Cardiac muscle cell (in vitro differentiated cells and primary cell): ENCODE results near the gene GPC5. TPM values are rescaled to one million over a fixed set of nuclear protein-coding genes. Genes with fewer than 3 reads are reported as not detected.

Experiments used
- DNase-seq, 2 donors: peaks; one replicate each; pipeline versions ENCODE4 v3.0.0 to v3.0.0-alpha.2; 2010 to 2017; ENCODE audit warnings: low read depth in 1 of 2, low spot score in 1 of 2
- H3K27ac ChIP-seq: fragments of 200-600 bp; sonication (generic); 2 replicates; pipeline ENCODE4 v1.5.1; 2016
- H3K27me3 ChIP-seq: fragments of 200-600 bp; sonication (generic); 2 replicates; pipeline ENCODE4 v1.6.0; 2016; ENCODE audit warnings: control low read depth
- H3K36me3 ChIP-seq: fragments of 200-600 bp; sonication (generic); 2 replicates; pipeline ENCODE4 v1.5.1; 2016; ENCODE audit warnings: control low read depth
- H3K4me1 ChIP-seq: fragments of 200-600 bp; sonication (generic); 2 replicates; pipeline ENCODE4 v1.8.1; 2017; ENCODE audit warnings: low read depth, mild to moderate bottlenecking, mixed run types
- H3K4me3 ChIP-seq: fragments of 200-600 bp; sonication (generic); 2 replicates; pipeline ENCODE4 v1.5.1; 2016; ENCODE audit warnings: mild to moderate bottlenecking
- H3K9me3 ChIP-seq: fragments of 200-600 bp; sonication (generic); 2 replicates; pipeline ENCODE4 v1.5.1; 2017; ENCODE audit warnings: low read depth, mild to moderate bottlenecking, control low read depth
- CTCF ChIP-seq: IDR thresholded peaks from 2 replicates; pipeline ENCODE4 v1.5.1; 2012; ENCODE audit warnings: low read depth, mild to moderate bottlenecking, low read length
- polyA plus RNA-seq: library from polyadenylated mRNA; unstranded; fragments of >200 nt; fragmentation: Nextera tagmentation; extraction: Ambion mirVana; gene quantifications from 2 replicates; pipeline ENCODE4 v1.2.1, GENCODE V29; 2016
- total RNA-seq: library from RNA; depleted of rRNA; stranded (reverse); fragments of >200 nt; gene quantifications from 2 replicates; pipeline ENCODE4 v1.2.3, GENCODE V29; 2016

The GPC5 gene
- total and polyA plus RNA-seq, 2 experiments from 2014 or later = 0.97 to 3.3 TPM

- DNase-seq = no peak
- Histone ChIP-seq H3K4me3 (no peak overlapping the region), H3K27ac (peak overlapping the region; percentile 51), H3K4me1 (peaks cover 10% of the 10 kb centered on the region), H3K27me3 (no peaks in the 10 kb centered on the region), H3K9me3 (no peaks in the 10 kb centered on the region), H3K36me3 (no peaks in the 10 kb centered on the region)
- TF ChIP-seq CTCF = no peak
Measured at GRCh38 chr13:92345627-92346026, 947.2 kb downstream of the GPC5 start.

GRCh38 chr13:92346046-92346445 is 947.6 kb downstream of the GPC5 start:
- DNase-seq = peak; percentile 9 to 60

GRCh38 chr13:92354583-92354982 is 956.2 kb downstream of the GPC5 start:
- Histone ChIP-seq H3K36me3 (no peaks in the 10 kb centered on the region), H3K4me3 (no peak overlapping the region), H3K27ac (no peak overlapping the region), H3K27me3 (no peaks in the 10 kb centered on the region), H3K4me1 (no peaks in the 10 kb centered on the region), H3K9me3 (no peaks in the 10 kb centered on the region)
- no peak for TF ChIP-seq CTCF
- peak in 1 of 2 donors; percentile 58 for DNase-seq

More at GRCh38 chr13:92346046-92346445, 947.6 kb downstream of the GPC5 start:
- no peaks in the 10 kb centered on the region for H3K36me3 ChIP-seq
- H3K9me3 ChIP-seq = no peaks in the 10 kb centered on the region
- H3K27me3 ChIP-seq = no peaks in the 10 kb centered on the region
- peaks cover 10% of the 10 kb centered on the region for H3K4me1 ChIP-seq
- no peak for TF ChIP-seq CTCF
- peak overlapping the region; percentile 51 for H3K27ac ChIP-seq
- H3K4me3 ChIP-seq = no peak overlapping the region

- Histone ChIP-seq H3K9me3 (no peaks in the 10 kb centered on the region), H3K4me3 (no peak overlapping the region), H3K27ac (no peak overlapping the region), H3K27me3 (no peaks in the 10 kb centered on the region), H3K4me1 (no peaks in the 10 kb centered on the region), H3K36me3 (no peaks in the 10 kb centered on the region)
- TF ChIP-seq CTCF = peak; percentile 77
- DNase-seq = peak; percentile 38 to 84
Measured at GRCh38 chr13:92355213-92355612, 956.8 kb downstream of the GPC5 start.

GRCh38 chr13:92362717-92363116 is 964.3 kb downstream of the GPC5 start:
- no peaks in the 10 kb centered on the region for H3K9me3 ChIP-seq
- no peaks in the 10 kb centered on the region for H3K4me1 ChIP-seq
- no peak overlapping the region for H3K27ac ChIP-seq
- no peaks in the 10 kb centered on the region for H3K27me3 ChIP-seq
- peak in 1 of 2 donors; percentile 90 for DNase-seq
- TF ChIP-seq CTCF = no peak
- no peaks in the 10 kb centered on the region for H3K36me3 ChIP-seq
- H3K4me3 ChIP-seq = no peak overlapping the region

GRCh38 chr13:92365904-92366303 is 967.5 kb downstream of the GPC5 start:
- no peak for TF ChIP-seq CTCF
- Histone ChIP-seq H3K36me3 (no peaks in the 10 kb centered on the region), H3K27ac (no peak overlapping the region), H3K27me3 (no peaks in the 10 kb centered on the region), H3K4me1 (no peaks in the 10 kb centered on the region), H3K9me3 (no peaks in the 10 kb centered on the region), H3K4me3 (no peak overlapping the region)
- peak in 1 of 2 donors; percentile 14 for DNase-seq
